Choroid plexus epithelial cell (primary cell): ENCODE results near the gene OTUD5.

ENCODE experiments used
- DNase-seq: peaks from one replicate; pipeline ENCODE4 v3.0.0-alpha.2; 2010; ENCODE audit warnings: low read depth
- H3K4me3 ChIP-seq: 2 replicates; pipeline ENCODE4 v1.5.1; 2011; ENCODE audit warnings: low read depth, mild to moderate bottlenecking, control low read depth, low read length, moderate library complexity
- CTCF ChIP-seq: conservative IDR thresholded peaks from 2 replicates; pipeline ENCODE4 v1.5.1; 2011; ENCODE audit warnings: low read depth, mild to moderate bottlenecking, control low read depth, inconsistent platforms, low read length, moderate library complexity

Gene OTUD5

GRCh38 chrX:48897157-48897624 is 60.2 kb downstream of the OTUD5 start:
- TF ChIP-seq CTCF: no peak
- peak overlapping the region; percentile 77 for H3K4me3 ChIP-seq
- peak; percentile 78 for DNase-seq

- peak; percentile 46 for DNase-seq
- no peak for TF ChIP-seq CTCF
- peak overlapping the region; percentile 77 for H3K4me3 ChIP-seq
Measured at GRCh38 chrX:48896611-48897011, 60.8 kb downstream of the OTUD5 start.

- no peak overlapping the region for H3K4me3 ChIP-seq
- DNase-seq: no peak
- no peak for TF ChIP-seq CTCF
Measured at GRCh38 chrX:48894891-48895290, 62.5 kb downstream of the OTUD5 start.

- no peak for DNase-seq
- no peak for TF ChIP-seq CTCF
- H3K4me3 ChIP-seq: no peak overlapping the region
Measured at GRCh38 chrX:48893556-48894348, 63.7 kb downstream of the OTUD5 start.

DNA sequence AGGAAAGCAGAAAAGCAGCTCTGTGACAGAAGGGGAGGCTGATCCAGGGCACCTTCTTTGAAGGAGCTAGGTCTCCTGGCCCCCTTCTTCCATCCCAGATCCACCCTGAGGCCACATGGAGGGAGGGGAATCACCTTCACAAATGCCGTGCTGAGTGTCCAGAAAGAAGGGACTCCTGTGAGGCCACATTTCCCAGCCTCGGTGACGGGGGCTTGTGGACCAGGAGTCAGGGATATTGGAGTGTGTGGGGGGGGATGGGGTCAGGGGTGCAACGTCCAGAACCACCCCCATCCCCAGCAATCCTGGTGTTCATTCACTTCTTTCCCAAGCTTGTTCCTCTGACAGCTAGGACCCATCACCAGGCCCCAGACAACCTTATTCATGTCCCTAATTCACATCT is 64.5 kb downstream of the OTUD5 start:
- no peak overlapping the region for H3K4me3 ChIP-seq
- DNase-seq: no peak
- no peak for TF ChIP-seq CTCF

GRCh38 chrX:48891402-48892288 is 65.8 kb downstream of the OTUD5 start:
- peak overlapping the region; percentile 56 for H3K4me3 ChIP-seq
- peak; percentile 60 for TF ChIP-seq CTCF
- peak; percentile 86 for DNase-seq
